HG03159 (cell line): Measurements from ENCODE around the gene UBL5.
"Not testable (repeated sequence)": the region's sequence is repeated elsewhere in the genome, so short reads cannot be mapped to it uniquely, and the experiment has no call there.

Source experiments
- ATAC-seq: cut with Tn5 transposase; IDR thresholded peaks from one replicate; pipeline ENCODE4 v1.9.1; 2021; ENCODE audit warnings: mild to moderate bottlenecking, moderate library complexity; ENCODE audit not compliant: unreplicated experiment

The UBL5 gene

GRCh38 chr19:9808855-9809824 is 18.6 kb upstream of the UBL5 start:
- ATAC-seq = no peak

- ATAC-seq = no peak
Observed at GRCh38 chr19:9811139-9811538, 16.6 kb upstream of the UBL5 start.

- ATAC-seq = no peak
Observed at GRCh38 chr19:9818175-9818733, 9.5 kb upstream of the UBL5 start.

GRCh38 chr19:9818734-9819595 is 8.8 kb upstream of the UBL5 start, which contains the start of gene FBXL12:
TSS of gene FBXL12 (minus strand) at chr19:9819079. CDS start at chr19:9818813, 266 bp downstream.
- peak; percentile 78 for ATAC-seq

GRCh38 chr19:9819596-9819909 is 8.2 kb upstream of the UBL5 start:
- ATAC-seq = no peak

- not testable (repeated sequence) for ATAC-seq
Observed at GRCh38 chr19:9820034-9820433, 7.7 kb upstream of the UBL5 start.

- ATAC-seq = no peak
Observed at GRCh38 chr19:9823816-9824215, 3.9 kb upstream of the UBL5 start.

- ATAC-seq = no peak
Observed at GRCh38 chr19:9828551-9829063, 889 bp downstream of the UBL5 start.

GRCh38 chr19:9834307-9834725 is 6.6 kb downstream of the UBL5 start:
- ATAC-seq = no peak

- ATAC-seq = peak; percentile 93
Observed at GRCh38 chr19:9834726-9835506, 7.2 kb downstream of the UBL5 start, which contains the start of gene PIN1. TSS of gene PIN1 (plus strand) at chr19:9835318. CDS start at chr19:9835345, 27 bp downstream.

- ATAC-seq = peak; percentile 5
Observed at GRCh38 chr19:9835507-9835949, 7.8 kb downstream of the UBL5 start.

- no peak for ATAC-seq
Observed at GRCh38 chr19:9836021-9836420, 8.3 kb downstream of the UBL5 start.

GRCh38 chr19:9838324-9838723 is 10.6 kb downstream of the UBL5 start:
- no peak for ATAC-seq

- ATAC-seq = no peak
Observed at GRCh38 chr19:9839415-9839814, 11.7 kb downstream of the UBL5 start.

- no peak for ATAC-seq
Observed at GRCh38 chr19:9842834-9843625, 15.3 kb downstream of the UBL5 start.

GRCh38 chr19:9843626-9844273 is 16.0 kb downstream of the UBL5 start:
- not testable (repeated sequence) for ATAC-seq

- ATAC-seq = no peak
Observed at GRCh38 chr19:9847087-9847671, 19.5 kb downstream of the UBL5 start.

- no peak for ATAC-seq
Observed at GRCh38 chr19:9848060-9848459, 20.3 kb downstream of the UBL5 start.
